OCI-LY7 (cell line): ENCODE measurements around the gene ACVR1. TPM values are rescaled to one million over a fixed set of nuclear protein-coding genes. Genes with fewer than 3 reads are reported as not detected.

Experiments used
- BruUV-seq: library from RNA; stranded (reverse); fragments of 400-500 nt; replicated peaks from 2 replicates; lab custom pipeline; 2021; lab: Mats Ljungman, UMichigan
- CTCF ChIA-PET: fragments of 300-600 bp; sonication (Branson Sonifier 250); formaldehyde crosslinking; loops from one replicate; lab custom pipeline; 2022; ENCODE audit warnings: antibody characterized with exemption; ENCODE audit not compliant: unreplicated experiment; lab: Charles Lee
- POLR2A ChIA-PET: fragments of 300-600 bp; sonication (Branson Sonifier 250); formaldehyde crosslinking; loops from one replicate; lab custom pipeline; 2022; ENCODE audit warnings: antibody characterized with exemption; lab: Charles Lee
- DNase-seq: peaks from one replicate; pipeline ENCODE4 v3.0.0-alpha.2; 2015; ENCODE audit warnings: low spot score
- H2AFZ ChIP-seq: fragments of 200-600 bp; sonication (generic), shearing (Covaris generic); 2 replicates; pipeline ENCODE4 v1.6.1; 2014; ENCODE audit warnings: mild to moderate bottlenecking, antibody characterized with exemption, low read length, moderate library complexity
- H3K27ac ChIP-seq: fragments of 200-600 bp; sonication (generic); 2 replicates; pipeline ENCODE4 v1.5.1; 2014; ENCODE audit warnings: mixed run types, low read depth, mild to moderate bottlenecking, moderate library complexity, low read length, inconsistent platforms; ENCODE audit not compliant: poor library complexity, severe bottlenecking
- H3K36me3 ChIP-seq: fragments of 200-600 bp; sonication (generic); 2 replicates; pipeline ENCODE4 v1.6.1; 2014; ENCODE audit warnings: mild to moderate bottlenecking, antibody characterized with exemption, low read length, moderate library complexity, mixed read lengths; ENCODE audit not compliant: insufficient read depth
- H3K4me1 ChIP-seq: fragments of 200-600 bp; sonication (generic); 2 replicates; pipeline ENCODE4 v1.5.1; 2014; ENCODE audit warnings: mild to moderate bottlenecking, low read length; ENCODE audit not compliant: insufficient read depth, poor library complexity, severe bottlenecking
- H3K4me2 ChIP-seq: fragments of 200-600 bp; sonication (generic); 2 replicates; pipeline ENCODE4 v1.6.1; 2014; ENCODE audit warnings: mild to moderate bottlenecking, low read length
- H3K4me3 ChIP-seq: fragments of 200-600 bp; sonication (generic); 2 replicates; pipeline ENCODE4 v1.5.1; 2014; ENCODE audit warnings: mild to moderate bottlenecking, low read depth, low read length; ENCODE audit not compliant: poor library complexity, severe bottlenecking
- H3K79me2 ChIP-seq: fragments of 200-600 bp; sonication (generic); 2 replicates; pipeline ENCODE4 v1.6.1; 2016; ENCODE audit warnings: low read depth, mild to moderate bottlenecking, low read length, moderate library complexity, mixed read lengths; ENCODE audit not compliant: insufficient read depth
- H3K9me2 ChIP-seq: fragments of 200-600 bp; sonication (generic); 2 replicates; pipeline ENCODE4 v1.6.1; 2016; ENCODE audit warnings: mild to moderate bottlenecking, low read length, mixed read lengths; ENCODE audit not compliant: insufficient read depth
- H3K9me3 ChIP-seq: fragments of 200-600 bp; sonication (generic); 2 replicates; pipeline ENCODE4 v1.6.1; 2014; ENCODE audit warnings: mild to moderate bottlenecking, mixed run types, low read length, mixed read lengths
- H4K20me1 ChIP-seq: fragments of 200-600 bp; sonication (generic); 2 replicates; pipeline ENCODE4 v1.6.1; 2014; ENCODE audit warnings: mild to moderate bottlenecking, antibody characterized with exemption, low read length, moderate library complexity, mixed read lengths; ENCODE audit not compliant: insufficient read depth
- EZH2phosphoT487 ChIP-seq: fragments of 200-600 bp; sonication (generic); IDR thresholded peaks from 2 replicates; pipeline ENCODE4 v1.6.1; 2018; ENCODE audit warnings: low read depth, borderline replicate concordance, mild to moderate bottlenecking, mixed run types, antibody characterized with exemption, low read length, moderate library complexity, mixed read lengths
- intact Hi-C: fragments of 100-400 bp; cut with micrococcal nuclease; formaldehyde crosslinking; loops from one replicate; pipeline ENCODE4 v1.10.0; 2022; ENCODE audit not compliant: unreplicated experiment
- total RNA-seq, 2 experiments: library from RNA; depleted of rRNA in 1 of 2; stranded (reverse); fragments of >200 nt in 1 of 2; shearing (Covaris generic) in 1 of 2; gene quantifications; 2 replicates each; pipeline ENCODE4 v1.2.3, GENCODE V29; 2014 to 2022
- TF ChIP-seq, protein P1 (sequence below): fragments of 200-600 bp; sonication (generic); conservative IDR thresholded peaks from 2 replicates; pipeline ENCODE4 v1.5.1; 2014; ENCODE audit warnings: mild to moderate bottlenecking, antibody characterized with exemption, low read length, moderate library complexity, mixed read lengths

ACVR1 gene
- total RNA-seq, 2 experiments from 2014 or later = 0.13 to 3.9 TPM

DNA sequence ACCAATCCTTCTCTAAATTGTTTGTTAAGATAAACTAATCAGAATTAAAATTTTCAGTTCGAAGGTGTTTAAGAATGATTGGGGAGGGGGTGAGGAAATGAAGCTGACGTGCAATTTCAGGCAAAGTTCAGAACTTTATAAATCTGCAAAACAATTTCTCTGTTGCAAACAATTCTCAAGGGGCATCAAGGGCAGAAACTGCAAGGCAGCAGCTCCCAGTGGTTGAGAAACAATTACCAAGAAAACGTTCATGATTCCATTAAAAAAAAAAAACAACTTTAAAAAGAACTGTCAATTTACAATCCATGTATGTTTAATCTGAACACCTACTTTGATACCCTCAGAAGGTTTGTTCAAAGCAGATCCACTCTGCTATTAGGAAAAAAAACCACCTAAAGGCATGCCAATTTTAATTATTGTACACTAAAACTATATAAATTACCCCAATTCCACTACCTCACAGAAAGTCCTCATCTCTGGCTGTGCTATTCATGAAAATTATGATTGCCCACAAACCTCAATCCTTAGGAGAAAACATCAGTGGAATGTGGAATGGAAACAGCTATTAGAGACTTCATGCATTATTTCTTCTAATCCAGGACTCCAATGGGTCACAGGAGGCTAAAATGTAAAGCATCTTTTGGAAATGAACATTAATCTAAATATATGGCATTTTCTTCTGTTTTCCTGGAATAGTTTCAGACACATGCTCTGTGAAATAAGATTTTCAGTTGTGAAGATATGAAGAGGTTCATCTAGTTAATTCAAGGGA, 127.6 kb downstream of the ACVR1 start:
- ChIA-PET CTCF (interaction anchor here (0.7 kb wide), 1 partner anchor 500 kb away, joined by 3 read pairs; no protein-coding TSS in a partner anchor), POLR2A (interaction anchor here (0.6 to 1.5 kb wide), 3 partner anchors 10 to 425 kb away, joined by 3 to 5 read pairs (median 3); no protein-coding TSS in a partner anchor)
- BruUV-seq = no TSS peak
- H4K20me1 ChIP-seq = no peaks in the 10 kb centered on the region
- H2AFZ ChIP-seq = no peak overlapping the region
- DNase-seq = no peak
- intact Hi-C loops = no loop called here
- no peaks in the 10 kb centered on the region for H3K9me2 ChIP-seq
- no peaks in the 10 kb centered on the region for H3K9me3 ChIP-seq
- H3K79me2 ChIP-seq = no peaks in the 10 kb centered on the region
- no peak overlapping the region for H3K4me3 ChIP-seq
- no peak overlapping the region for H3K4me2 ChIP-seq
- H3K36me3 ChIP-seq = no peaks in the 10 kb centered on the region
- H3K4me1 ChIP-seq = no peaks in the 10 kb centered on the region
- no peak for TF ChIP-seq EZH2phosphoT487
- TF ChIP-seq, protein P1, sequence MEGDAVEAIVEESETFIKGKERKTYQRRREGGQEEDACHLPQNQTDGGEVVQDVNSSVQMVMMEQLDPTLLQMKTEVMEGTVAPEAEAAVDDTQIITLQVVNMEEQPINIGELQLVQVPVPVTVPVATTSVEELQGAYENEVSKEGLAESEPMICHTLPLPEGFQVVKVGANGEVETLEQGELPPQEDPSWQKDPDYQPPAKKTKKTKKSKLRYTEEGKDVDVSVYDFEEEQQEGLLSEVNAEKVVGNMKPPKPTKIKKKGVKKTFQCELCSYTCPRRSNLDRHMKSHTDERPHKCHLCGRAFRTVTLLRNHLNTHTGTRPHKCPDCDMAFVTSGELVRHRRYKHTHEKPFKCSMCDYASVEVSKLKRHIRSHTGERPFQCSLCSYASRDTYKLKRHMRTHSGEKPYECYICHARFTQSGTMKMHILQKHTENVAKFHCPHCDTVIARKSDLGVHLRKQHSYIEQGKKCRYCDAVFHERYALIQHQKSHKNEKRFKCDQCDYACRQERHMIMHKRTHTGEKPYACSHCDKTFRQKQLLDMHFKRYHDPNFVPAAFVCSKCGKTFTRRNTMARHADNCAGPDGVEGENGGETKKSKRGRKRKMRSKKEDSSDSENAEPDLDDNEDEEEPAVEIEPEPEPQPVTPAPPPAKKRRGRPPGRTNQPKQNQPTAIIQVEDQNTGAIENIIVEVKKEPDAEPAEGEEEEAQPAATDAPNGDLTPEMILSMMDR = no peak
- H3K27ac ChIP-seq = no peak overlapping the region

DNA sequence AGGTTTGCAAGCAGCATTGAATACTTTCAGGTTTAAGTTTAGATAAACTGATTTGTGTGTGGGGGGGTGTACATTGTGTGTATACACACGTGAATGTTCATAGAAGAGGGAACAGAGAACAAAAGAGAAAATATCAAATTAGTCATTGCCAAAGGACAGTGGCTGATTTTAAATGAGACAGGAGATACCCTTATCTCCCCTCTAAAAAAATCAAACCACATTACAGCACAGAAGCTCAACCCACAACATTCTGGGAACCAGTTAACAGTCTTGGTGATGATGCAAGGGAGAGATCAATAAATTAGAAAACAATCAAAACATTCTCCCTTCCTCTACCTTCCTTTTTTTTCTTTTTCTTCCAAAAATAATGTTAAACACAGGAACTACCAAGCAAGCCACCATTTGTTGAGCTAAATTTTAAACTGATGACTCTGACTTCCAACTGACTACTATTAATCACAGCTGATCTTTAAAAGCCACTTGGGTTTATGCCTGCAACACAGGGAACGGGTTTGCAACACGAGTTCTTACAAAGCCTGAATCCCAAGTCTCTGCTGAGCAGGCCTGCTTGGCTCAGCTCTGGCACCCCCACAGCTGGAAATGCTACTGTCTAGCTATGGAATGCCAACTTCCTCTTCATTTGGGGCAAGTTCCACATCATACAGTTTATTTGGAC, 128.3 kb downstream of the ACVR1 start:
- Histone ChIP-seq H3K79me2 (no peaks in the 10 kb centered on the region), H3K4me2 (no peak overlapping the region), H3K27ac (no peak overlapping the region), H4K20me1 (no peaks in the 10 kb centered on the region), H3K9me2 (no peaks in the 10 kb centered on the region), H3K4me3 (no peak overlapping the region), H2AFZ (no peak overlapping the region), H3K36me3 (no peaks in the 10 kb centered on the region), H3K4me1 (no peaks in the 10 kb centered on the region), H3K9me3 (no peaks in the 10 kb centered on the region)
- no TSS peak for BruUV-seq
- no peak for TF ChIP-seq EZH2phosphoT487
- TF ChIP-seq, protein P1 = no peak
- ChIA-PET CTCF (interaction anchor here (0.7 kb wide), 1 partner anchor 501 kb away, joined by 3 read pairs; no protein-coding TSS in a partner anchor), POLR2A (interaction anchor here (0.5 to 1.5 kb wide), 4 partner anchors 9 to 425 kb away, joined by 3 to 5 read pairs (median 3); no protein-coding TSS in a partner anchor)
- no peak for DNase-seq
- intact Hi-C loops = no loop called here
